WTC11 (cell line): ENCODE results near the gene TCAF1. TPM values are rescaled to one million over a fixed set of nuclear protein-coding genes. Genes with fewer than 3 reads are reported as not detected.

Source experiments
- ATAC-seq: fragments of 200-7000 bp; cut with Tn5 transposase; 2 replicates; pipeline ENCODE4 v1.10.0; 2021; ENCODE audit warnings: mild to moderate bottlenecking, moderate library complexity
- CTCF ChIA-PET: fragments of 300-600 bp; sonication (Branson Sonifier 250); formaldehyde crosslinking; loops from one replicate; lab custom pipeline; 2021; ENCODE audit warnings: antibody characterized with exemption; lab: Charles Lee
- POLR2A ChIA-PET: fragments of 350-600 bp; sonication (Branson Sonifier 250); formaldehyde crosslinking; loops from one replicate; lab custom pipeline; 2021; ENCODE audit warnings: antibody characterized with exemption; lab: Charles Lee
- DNase-seq: peaks from one replicate; pipeline ENCODE4 v3.0.0; 2021; ENCODE audit warnings: low spot score
- H3K27ac Mint-ChIP-seq: 2 replicates; pipeline ENCODE4 v1.8.0; 2021; ENCODE audit warnings: mixed read lengths
- H3K27me3 Mint-ChIP-seq: 2 replicates; pipeline ENCODE4 v1.8.0; 2021; ENCODE audit warnings: low read depth, mild to moderate bottlenecking, moderate library complexity, mixed read lengths
- H3K36me3 Mint-ChIP-seq: 2 replicates; pipeline ENCODE4 v1.8.0; 2021; ENCODE audit warnings: mixed read lengths
- H3K4me1 Mint-ChIP-seq: 2 replicates; pipeline ENCODE4 v1.8.0; 2022; ENCODE audit warnings: mixed read lengths
- H3K4me3 Mint-ChIP-seq: 2 replicates; pipeline ENCODE4 v1.8.0; 2021; ENCODE audit warnings: mild to moderate bottlenecking, moderate library complexity, mixed read lengths
- H3K9me3 Mint-ChIP-seq: 2 replicates; pipeline ENCODE4 v1.8.0; 2021; ENCODE audit warnings: mixed read lengths
- CREB1 ChIP-seq: sonication (generic); formaldehyde crosslinking; IDR thresholded peaks from 2 replicates; pipeline ENCODE4 v1.8.0; 2023; ENCODE audit warnings: mild to moderate bottlenecking, missing genetic modification reagents
- CREM ChIP-seq: sonication (generic); formaldehyde crosslinking; IDR thresholded peaks from 2 replicates; pipeline ENCODE4 v1.8.1; 2022; ENCODE audit warnings: mild to moderate bottlenecking, missing genetic modification reagents, moderate library complexity
- FOXJ3 ChIP-seq: sonication (generic); formaldehyde crosslinking; IDR thresholded peaks from 2 replicates; pipeline ENCODE4 v1.9.0; 2021; ENCODE audit warnings: missing genetic modification reagents, mild to moderate bottlenecking, borderline replicate concordance
- FOXK1 ChIP-seq: sonication (generic); formaldehyde crosslinking; IDR thresholded peaks from 2 replicates; pipeline ENCODE4 v1.8.0; 2022; ENCODE audit warnings: mild to moderate bottlenecking, moderate library complexity, missing genetic modification reagents
- GRHL2 ChIP-seq: fragments of 250-450 bp; sonication (Bioruptor Pico); IDR thresholded peaks from 2 replicates; pipeline ENCODE4 v1.8.0; 2022; ENCODE audit warnings: mild to moderate bottlenecking, moderate library complexity; ENCODE audit not compliant: insufficient replicate concordance, severe bottlenecking
- HMGA2 ChIP-seq: fragments of 250-450 bp; sonication (Bioruptor Pico); IDR thresholded peaks from 2 replicates; pipeline ENCODE4 v1.4.0; 2021; ENCODE audit warnings: mild to moderate bottlenecking, moderate library complexity
- NR3C1 ChIP-seq: sonication (generic); formaldehyde crosslinking; conservative IDR thresholded peaks from 2 replicates; pipeline ENCODE4 v1.8.1; 2023; ENCODE audit warnings: low read depth, mild to moderate bottlenecking, missing genetic modification reagents
- OVOL2 ChIP-seq: fragments of 250-450 bp; sonication (Bioruptor Pico); IDR thresholded peaks from 2 replicates; pipeline ENCODE4 v1.9.0; 2021; ENCODE audit warnings: mild to moderate bottlenecking, borderline replicate concordance
- PRRX2 ChIP-seq: fragments of 250-450 bp; sonication (Bioruptor Pico); IDR thresholded peaks from 2 replicates; pipeline ENCODE4 v1.8.0; 2021; ENCODE audit warnings: mild to moderate bottlenecking
- SOX15 ChIP-seq: fragments of 250-450 bp; sonication (Bioruptor Pico); IDR thresholded peaks from 2 replicates; pipeline ENCODE4 v1.9.0; 2021; ENCODE audit warnings: mild to moderate bottlenecking
- TCF7 ChIP-seq: sonication (generic); formaldehyde crosslinking; IDR thresholded peaks from 2 replicates; pipeline ENCODE4 v1.8.0; 2022; ENCODE audit warnings: mild to moderate bottlenecking, low read depth, missing genetic modification reagents, moderate library complexity
- TEAD4 ChIP-seq: sonication (generic); formaldehyde crosslinking; IDR thresholded peaks from 2 replicates; pipeline ENCODE4 v1.8.0; 2022; ENCODE audit warnings: mild to moderate bottlenecking, missing genetic modification reagents
- ZNF219 ChIP-seq: sonication (generic); formaldehyde crosslinking; IDR thresholded peaks from 2 replicates; pipeline ENCODE4 v1.8.0; 2023; ENCODE audit warnings: missing genetic modification reagents, mild to moderate bottlenecking, borderline replicate concordance
- ZNF232 ChIP-seq: sonication (generic); formaldehyde crosslinking; IDR thresholded peaks from 2 replicates; pipeline ENCODE4 v1.8.0; 2022; ENCODE audit warnings: mild to moderate bottlenecking, missing genetic modification reagents
- ZNF263 ChIP-seq: sonication (generic); formaldehyde crosslinking; IDR thresholded peaks from 2 replicates; pipeline ENCODE4 v1.8.1; 2022; ENCODE audit warnings: low read depth, mild to moderate bottlenecking, moderate library complexity, missing genetic modification reagents
- total RNA-seq: library from RNA; stranded (reverse); gene quantifications from 3 replicates; pipeline ENCODE4 v1.2.3, GENCODE V29; 2021
- TF ChIP-seq, protein P1 (sequence below): fragments of 250-450 bp; sonication (Bioruptor Pico); IDR thresholded peaks from 2 replicates; pipeline ENCODE4 v1.9.0; 2021; ENCODE audit warnings: mild to moderate bottlenecking, borderline replicate concordance
- TF ChIP-seq, protein P2 (sequence below): sonication (generic); formaldehyde crosslinking; IDR thresholded peaks from 2 replicates; pipeline ENCODE4 v1.8.0; 2023; ENCODE audit warnings: missing genetic modification reagents, mild to moderate bottlenecking, borderline replicate concordance
- TF ChIP-seq, protein P3 (sequence below): sonication (generic); formaldehyde crosslinking; IDR thresholded peaks from 2 replicates; pipeline ENCODE4 v1.8.0; 2022; ENCODE audit warnings: mild to moderate bottlenecking, missing genetic modification reagents
- TF ChIP-seq, protein P4 (sequence below): fragments of 200-600 bp; IDR thresholded peaks from 2 replicates; pipeline ENCODE4 v1.8.0; 2022; ENCODE audit warnings: antibody characterized with exemption
- TF ChIP-seq, protein P5 (sequence below): sonication (generic); formaldehyde crosslinking; IDR thresholded peaks from 2 replicates; pipeline ENCODE4 v1.8.1; 2022; ENCODE audit warnings: mild to moderate bottlenecking, missing genetic modification reagents, moderate library complexity, borderline replicate concordance

The TCAF1 gene
- total RNA-seq, 1 experiment from 2014 or later = 52.7 TPM

DNA sequence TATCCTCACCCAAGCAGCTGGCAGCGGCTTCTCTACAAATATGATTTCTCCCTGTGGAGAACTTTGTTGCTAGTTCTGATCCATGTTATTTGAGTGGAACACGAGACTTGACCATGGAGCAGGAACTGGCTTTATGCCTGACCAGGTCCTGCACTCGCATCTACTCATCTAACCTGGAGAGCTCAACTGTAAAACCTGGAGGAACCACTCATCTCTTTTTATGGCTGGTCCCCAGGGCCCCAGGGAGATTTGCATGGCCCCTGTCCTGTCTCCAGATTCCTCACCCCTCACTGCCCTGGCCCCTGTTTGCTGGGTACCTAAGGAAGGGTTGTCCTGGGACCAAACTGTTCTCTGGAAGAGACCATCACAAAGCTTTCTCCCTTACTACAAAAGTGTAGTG, 16.0 kb downstream of the TCAF1 start:
- H3K27me3 Mint-ChIP-seq = peaks cover 20% of the 10 kb centered on the region
- peaks cover 14% of the 10 kb centered on the region for H3K9me3 Mint-ChIP-seq
- TF ChIP-seq, protein P1, sequence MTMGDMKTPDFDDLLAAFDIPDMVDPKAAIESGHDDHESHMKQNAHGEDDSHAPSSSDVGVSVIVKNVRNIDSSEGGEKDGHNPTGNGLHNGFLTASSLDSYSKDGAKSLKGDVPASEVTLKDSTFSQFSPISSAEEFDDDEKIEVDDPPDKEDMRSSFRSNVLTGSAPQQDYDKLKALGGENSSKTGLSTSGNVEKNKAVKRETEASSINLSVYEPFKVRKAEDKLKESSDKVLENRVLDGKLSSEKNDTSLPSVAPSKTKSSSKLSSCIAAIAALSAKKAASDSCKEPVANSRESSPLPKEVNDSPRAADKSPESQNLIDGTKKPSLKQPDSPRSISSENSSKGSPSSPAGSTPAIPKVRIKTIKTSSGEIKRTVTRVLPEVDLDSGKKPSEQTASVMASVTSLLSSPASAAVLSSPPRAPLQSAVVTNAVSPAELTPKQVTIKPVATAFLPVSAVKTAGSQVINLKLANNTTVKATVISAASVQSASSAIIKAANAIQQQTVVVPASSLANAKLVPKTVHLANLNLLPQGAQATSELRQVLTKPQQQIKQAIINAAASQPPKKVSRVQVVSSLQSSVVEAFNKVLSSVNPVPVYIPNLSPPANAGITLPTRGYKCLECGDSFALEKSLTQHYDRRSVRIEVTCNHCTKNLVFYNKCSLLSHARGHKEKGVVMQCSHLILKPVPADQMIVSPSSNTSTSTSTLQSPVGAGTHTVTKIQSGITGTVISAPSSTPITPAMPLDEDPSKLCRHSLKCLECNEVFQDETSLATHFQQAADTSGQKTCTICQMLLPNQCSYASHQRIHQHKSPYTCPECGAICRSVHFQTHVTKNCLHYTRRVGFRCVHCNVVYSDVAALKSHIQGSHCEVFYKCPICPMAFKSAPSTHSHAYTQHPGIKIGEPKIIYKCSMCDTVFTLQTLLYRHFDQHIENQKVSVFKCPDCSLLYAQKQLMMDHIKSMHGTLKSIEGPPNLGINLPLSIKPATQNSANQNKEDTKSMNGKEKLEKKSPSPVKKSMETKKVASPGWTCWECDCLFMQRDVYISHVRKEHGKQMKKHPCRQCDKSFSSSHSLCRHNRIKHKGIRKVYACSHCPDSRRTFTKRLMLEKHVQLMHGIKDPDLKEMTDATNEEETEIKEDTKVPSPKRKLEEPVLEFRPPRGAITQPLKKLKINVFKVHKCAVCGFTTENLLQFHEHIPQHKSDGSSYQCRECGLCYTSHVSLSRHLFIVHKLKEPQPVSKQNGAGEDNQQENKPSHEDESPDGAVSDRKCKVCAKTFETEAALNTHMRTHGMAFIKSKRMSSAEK (CRISPR knock-in tag) = no peak
- TF ChIP-seq FOXK1 (CRISPR knock-in tag) = no peak
- no peak for TF ChIP-seq FOXJ3 (CRISPR knock-in tag)
- TF ChIP-seq, protein P2, sequence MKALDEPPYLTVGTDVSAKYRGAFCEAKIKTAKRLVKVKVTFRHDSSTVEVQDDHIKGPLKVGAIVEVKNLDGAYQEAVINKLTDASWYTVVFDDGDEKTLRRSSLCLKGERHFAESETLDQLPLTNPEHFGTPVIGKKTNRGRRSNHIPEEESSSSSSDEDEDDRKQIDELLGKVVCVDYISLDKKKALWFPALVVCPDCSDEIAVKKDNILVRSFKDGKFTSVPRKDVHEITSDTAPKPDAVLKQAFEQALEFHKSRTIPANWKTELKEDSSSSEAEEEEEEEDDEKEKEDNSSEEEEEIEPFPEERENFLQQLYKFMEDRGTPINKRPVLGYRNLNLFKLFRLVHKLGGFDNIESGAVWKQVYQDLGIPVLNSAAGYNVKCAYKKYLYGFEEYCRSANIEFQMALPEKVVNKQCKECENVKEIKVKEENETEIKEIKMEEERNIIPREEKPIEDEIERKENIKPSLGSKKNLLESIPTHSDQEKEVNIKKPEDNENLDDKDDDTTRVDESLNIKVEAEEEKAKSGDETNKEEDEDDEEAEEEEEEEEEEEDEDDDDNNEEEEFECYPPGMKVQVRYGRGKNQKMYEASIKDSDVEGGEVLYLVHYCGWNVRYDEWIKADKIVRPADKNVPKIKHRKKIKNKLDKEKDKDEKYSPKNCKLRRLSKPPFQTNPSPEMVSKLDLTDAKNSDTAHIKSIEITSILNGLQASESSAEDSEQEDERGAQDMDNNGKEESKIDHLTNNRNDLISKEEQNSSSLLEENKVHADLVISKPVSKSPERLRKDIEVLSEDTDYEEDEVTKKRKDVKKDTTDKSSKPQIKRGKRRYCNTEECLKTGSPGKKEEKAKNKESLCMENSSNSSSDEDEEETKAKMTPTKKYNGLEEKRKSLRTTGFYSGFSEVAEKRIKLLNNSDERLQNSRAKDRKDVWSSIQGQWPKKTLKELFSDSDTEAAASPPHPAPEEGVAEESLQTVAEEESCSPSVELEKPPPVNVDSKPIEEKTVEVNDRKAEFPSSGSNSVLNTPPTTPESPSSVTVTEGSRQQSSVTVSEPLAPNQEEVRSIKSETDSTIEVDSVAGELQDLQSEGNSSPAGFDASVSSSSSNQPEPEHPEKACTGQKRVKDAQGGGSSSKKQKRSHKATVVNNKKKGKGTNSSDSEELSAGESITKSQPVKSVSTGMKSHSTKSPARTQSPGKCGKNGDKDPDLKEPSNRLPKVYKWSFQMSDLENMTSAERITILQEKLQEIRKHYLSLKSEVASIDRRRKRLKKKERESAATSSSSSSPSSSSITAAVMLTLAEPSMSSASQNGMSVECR (CRISPR knock-in tag) = no peak
- TF ChIP-seq CREB1 = no peak
- no peak for TF ChIP-seq ZNF263 (CRISPR knock-in tag)
- TF ChIP-seq, protein P3, sequence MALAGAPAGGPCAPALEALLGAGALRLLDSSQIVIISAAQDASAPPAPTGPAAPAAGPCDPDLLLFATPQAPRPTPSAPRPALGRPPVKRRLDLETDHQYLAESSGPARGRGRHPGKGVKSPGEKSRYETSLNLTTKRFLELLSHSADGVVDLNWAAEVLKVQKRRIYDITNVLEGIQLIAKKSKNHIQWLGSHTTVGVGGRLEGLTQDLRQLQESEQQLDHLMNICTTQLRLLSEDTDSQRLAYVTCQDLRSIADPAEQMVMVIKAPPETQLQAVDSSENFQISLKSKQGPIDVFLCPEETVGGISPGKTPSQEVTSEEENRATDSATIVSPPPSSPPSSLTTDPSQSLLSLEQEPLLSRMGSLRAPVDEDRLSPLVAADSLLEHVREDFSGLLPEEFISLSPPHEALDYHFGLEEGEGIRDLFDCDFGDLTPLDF (CRISPR knock-in tag) = no peak
- TF ChIP-seq CREM = no peak
- TF ChIP-seq TEAD4 (CRISPR knock-in tag) = no peak
- no peak for TF ChIP-seq NR3C1 (CRISPR knock-in tag)
- no peak for TF ChIP-seq ZNF232 (CRISPR knock-in tag)
- no peak for TF ChIP-seq OVOL2 (CRISPR knock-in tag)
- TF ChIP-seq, protein P4, sequence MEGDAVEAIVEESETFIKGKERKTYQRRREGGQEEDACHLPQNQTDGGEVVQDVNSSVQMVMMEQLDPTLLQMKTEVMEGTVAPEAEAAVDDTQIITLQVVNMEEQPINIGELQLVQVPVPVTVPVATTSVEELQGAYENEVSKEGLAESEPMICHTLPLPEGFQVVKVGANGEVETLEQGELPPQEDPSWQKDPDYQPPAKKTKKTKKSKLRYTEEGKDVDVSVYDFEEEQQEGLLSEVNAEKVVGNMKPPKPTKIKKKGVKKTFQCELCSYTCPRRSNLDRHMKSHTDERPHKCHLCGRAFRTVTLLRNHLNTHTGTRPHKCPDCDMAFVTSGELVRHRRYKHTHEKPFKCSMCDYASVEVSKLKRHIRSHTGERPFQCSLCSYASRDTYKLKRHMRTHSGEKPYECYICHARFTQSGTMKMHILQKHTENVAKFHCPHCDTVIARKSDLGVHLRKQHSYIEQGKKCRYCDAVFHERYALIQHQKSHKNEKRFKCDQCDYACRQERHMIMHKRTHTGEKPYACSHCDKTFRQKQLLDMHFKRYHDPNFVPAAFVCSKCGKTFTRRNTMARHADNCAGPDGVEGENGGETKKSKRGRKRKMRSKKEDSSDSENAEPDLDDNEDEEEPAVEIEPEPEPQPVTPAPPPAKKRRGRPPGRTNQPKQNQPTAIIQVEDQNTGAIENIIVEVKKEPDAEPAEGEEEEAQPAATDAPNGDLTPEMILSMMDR = no peak
- no peak for TF ChIP-seq GRHL2 (CRISPR knock-in tag)
- no peak for TF ChIP-seq PRRX2
- TF ChIP-seq HMGA2 = no peak
- TF ChIP-seq, protein P5, sequence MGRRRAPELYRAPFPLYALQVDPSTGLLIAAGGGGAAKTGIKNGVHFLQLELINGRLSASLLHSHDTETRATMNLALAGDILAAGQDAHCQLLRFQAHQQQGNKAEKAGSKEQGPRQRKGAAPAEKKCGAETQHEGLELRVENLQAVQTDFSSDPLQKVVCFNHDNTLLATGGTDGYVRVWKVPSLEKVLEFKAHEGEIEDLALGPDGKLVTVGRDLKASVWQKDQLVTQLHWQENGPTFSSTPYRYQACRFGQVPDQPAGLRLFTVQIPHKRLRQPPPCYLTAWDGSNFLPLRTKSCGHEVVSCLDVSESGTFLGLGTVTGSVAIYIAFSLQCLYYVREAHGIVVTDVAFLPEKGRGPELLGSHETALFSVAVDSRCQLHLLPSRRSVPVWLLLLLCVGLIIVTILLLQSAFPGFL = no peak
- no peak for TF ChIP-seq SOX15 (CRISPR knock-in tag)
- TF ChIP-seq TCF7 (CRISPR knock-in tag) = no peak
- TF ChIP-seq ZNF219 (CRISPR knock-in tag) = no peak
- ChIA-PET POLR2A (interaction anchor here (4.8 kb wide), 1 partner anchor 15 kb away, joined by 46 read pairs; the partner anchor contains the start of gene TCAF1), CTCF (interaction anchor here (1.2 kb wide), 1 partner anchor 242 kb away, joined by 4 read pairs; no protein-coding TSS in a partner anchor)
- peak overlapping the region; percentile 82; the same call in 1 of the 2 replicates for H3K27ac Mint-ChIP-seq
- peak overlapping the region; percentile 55 for H3K4me3 Mint-ChIP-seq
- no peak for ATAC-seq
- peaks cover 33% of the 10 kb centered on the region for H3K4me1 Mint-ChIP-seq
- peaks cover 14% of the 10 kb centered on the region for H3K36me3 Mint-ChIP-seq
- DNase-seq = no peak
